Esophagus squamous epithelium (tissue), 5 donors: ENCODE measurements around the gene TPM1. TPM values are rescaled to one million over a fixed set of nuclear protein-coding genes. Genes with fewer than 3 reads are reported as not detected.

Experiments used
- DNase-seq: peaks from one replicate; lab custom pipeline; 2025; lab: John Stamatoyannopoulos, UW
- H3K27ac ChIP-seq, 4 donors: fragments of 200-600 bp; sonication (generic); one replicate each; pipeline ENCODE4 v1.5.1; 2016 to 2019; ENCODE audit warnings: mild to moderate bottlenecking in 1 of 4
- H3K27me3 ChIP-seq, 4 donors: fragments of 200-600 bp; sonication (generic); 1 replicate in 3 of 4; 2 replicates in 1 of 4; pipeline versions ENCODE4 v1.5.1 to v1.6.0; 2017 to 2021; ENCODE audit warnings: antibody characterized with exemption in 1 of 4
- H3K36me3 ChIP-seq, 3 donors: fragments of 200-600 bp; sonication (generic); one replicate each; pipeline ENCODE4 v1.5.1; 2016 to 2019
- H3K4me1 ChIP-seq, 3 donors: fragments of 200-600 bp; sonication (generic); one replicate each; pipeline ENCODE4 v1.5.1; 2017 to 2019
- H3K4me3 ChIP-seq, 4 donors: fragments of 200-600 bp; sonication (generic); 1 replicate in 3 of 4; 2 replicates in 1 of 4; pipeline ENCODE4 v1.5.1; 2016 to 2019; ENCODE audit warnings: mild to moderate bottlenecking in 2 of 4, moderate library complexity in 1 of 4
- H3K9me3 ChIP-seq, 3 donors: fragments of 200-600 bp; sonication (generic); one replicate each; pipeline ENCODE4 v1.5.1; 2016 to 2019
- CTCF ChIP-seq, 6 experiments: fragments of 450-650 bp in 4 of 6; fragments of 200-600 bp in 2 of 6; sonication (generic) in 2 of 6; IDR thresholded peaks; one replicate each; pipeline ENCODE4 v1.5.1; 2016 to 2019; ENCODE audit warnings: antibody characterized with exemption in 6 of 6, mild to moderate bottlenecking in 4 of 6, moderate library complexity in 4 of 6
- POLR2A ChIP-seq, 4 donors: fragments of 450-650 bp; IDR thresholded peaks; one replicate each; pipeline ENCODE4 v1.6.1; 2017; ENCODE audit warnings: antibody characterized with exemption in 4 of 4, mild to moderate bottlenecking in 4 of 4, moderate library complexity in 3 of 4
- WGBS, 2 donors: methylation state at CpG; one replicate each; pipeline ENCODE4 v1.1.5; 2018; 5-methylcytosine and 5-hydroxymethylcytosine counted together
- intact Hi-C: fragments of 100-400 bp; cut with DNase I; formaldehyde crosslinking; loops from one replicate; pipeline ENCODE4 v1.15.0; 2022
- total RNA-seq, 4 donors: library from RNA; depleted of rRNA; stranded (reverse); fragments of >200 nt; gene quantifications; one replicate each; pipeline ENCODE4 v1.1.0, GENCODE V29; 2016
- donor health status: DM: yes; HTN: yes; CAD: no.

The TPM1 gene
- total RNA-seq, 4 donors from 2014 or later, result 44.3 to 680 (median 138) TPM

- TF ChIP-seq CTCF (IDR thresholded peaks at IDR 0.05), result no peak
- Histone ChIP-seq H3K4me3 (peak overlapping the region; percentile 35 to 86 (median 70)), H3K9me3 (no peaks in the 10 kb centered on the region), H3K36me3 (no peaks in the 10 kb centered on the region), H3K4me1 (peaks cover 17 to 35% (median 20%) of the 10 kb centered on the region in 3 donors), H3K27ac (peak overlapping the region in 3 of 4 donors; percentile 83 to 92 (median 85)), H3K27me3 (peaks cover 0 to 63% (median 6%) of the 10 kb centered on the region in 4 donors)
- no peak for DNase-seq
- WGBS, 2 donors, result 71 to 73% methylated on average over 13 to 14 of the region's 14 CpGs
- intact Hi-C loops, result no loop called here
Observed at GRCh38 chr15:63041402-63041973, 1.1 kb upstream of the TPM1 start.

DNA sequence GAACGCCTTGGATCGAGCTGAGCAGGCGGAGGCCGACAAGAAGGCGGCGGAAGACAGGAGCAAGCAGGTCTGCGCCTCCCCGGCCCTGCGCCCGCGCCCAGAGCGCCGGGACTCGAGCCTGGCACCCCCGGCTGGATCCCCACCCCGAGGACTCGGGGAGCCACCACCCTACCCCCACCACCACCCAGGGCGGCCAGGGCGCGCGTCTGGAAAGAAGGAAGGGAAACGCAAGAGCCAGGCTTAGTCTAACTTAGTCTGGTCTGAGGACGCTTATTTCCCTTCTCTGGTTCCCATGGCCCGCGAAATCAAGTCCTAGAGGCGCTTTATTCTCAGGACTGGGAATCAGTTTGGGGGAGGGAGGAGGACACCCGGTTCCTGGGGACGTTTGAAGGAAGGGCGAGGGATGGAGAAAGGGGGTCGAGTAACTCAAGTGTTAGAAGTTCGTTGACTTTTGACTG is 359 bp downstream of the TPM1 start:
- no peak for TF ChIP-seq POLR2A (IDR thresholded peaks at IDR 0.05)
- TF ChIP-seq CTCF (IDR thresholded peaks at IDR 0.05), result no peak
- no peaks in the 10 kb centered on the region for H3K36me3 ChIP-seq
- peak overlapping the region; percentile 66 to 92 (median 86) for H3K27ac ChIP-seq
- H3K9me3 ChIP-seq, result no peaks in the 10 kb centered on the region
- H3K27me3 ChIP-seq, result peaks cover 0 to 77% (median 6%) of the 10 kb centered on the region in 4 donors
- peaks cover 17 to 46% (median 20%) of the 10 kb centered on the region in 3 donors for H3K4me1 ChIP-seq
- H3K4me3 ChIP-seq, result peak overlapping the region; percentile 35 to 86 (median 70)
- DNase-seq, result no peak
- intact Hi-C loops, result no loop called here
- WGBS, 2 donors, result 0 to 1% methylated on average over 4 to 31 of the region's 31 CpGs

DNA sequence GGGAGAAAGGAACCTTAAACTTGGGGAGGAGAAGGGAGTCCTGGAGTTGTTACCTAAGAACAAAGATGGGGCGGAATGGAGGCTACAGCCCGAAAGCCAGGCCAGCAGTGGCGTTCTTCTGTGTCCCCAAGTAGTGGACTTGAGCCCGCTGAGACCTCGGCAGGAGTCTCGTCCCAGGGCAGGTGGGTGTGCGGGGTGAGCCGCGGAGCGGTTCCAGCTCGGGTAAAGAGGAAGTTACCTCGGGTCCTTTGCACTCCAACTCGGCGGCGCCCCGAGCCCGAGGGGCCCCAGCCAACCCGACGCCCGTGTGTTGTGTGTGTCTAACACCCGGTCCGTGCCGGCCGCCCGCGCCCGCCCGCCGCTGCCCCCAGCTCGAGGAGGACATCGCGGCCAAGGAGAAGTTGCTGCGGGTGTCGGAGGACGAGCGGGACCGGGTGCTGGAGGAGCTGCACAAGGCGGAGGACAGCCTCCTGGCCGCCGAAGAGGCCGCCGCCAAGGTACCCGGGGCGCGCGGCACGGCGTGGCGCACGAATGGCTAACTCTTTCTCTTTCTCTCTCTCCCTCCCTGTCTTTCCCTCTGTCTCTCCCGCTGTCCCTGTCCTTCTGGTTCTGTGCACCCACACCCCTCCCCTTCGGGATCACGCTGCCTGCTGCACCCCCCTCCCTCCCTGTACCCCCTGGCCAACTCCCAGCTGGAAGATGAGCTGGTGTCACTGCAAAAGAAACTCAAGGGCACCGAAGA is 959 bp downstream of the TPM1 start:
- H3K9me3 ChIP-seq, result no peaks in the 10 kb centered on the region
- intact Hi-C loops, result no loop called here
- peaks cover 0 to 77% (median 6%) of the 10 kb centered on the region in 4 donors for H3K27me3 ChIP-seq
- H3K27ac ChIP-seq, result peak overlapping the region; percentile 66 to 92 (median 86)
- peak overlapping the region; percentile 35 to 86 (median 70) for H3K4me3 ChIP-seq
- H3K36me3 ChIP-seq, result no peaks in the 10 kb centered on the region
- peaks cover 17 to 47% (median 20%) of the 10 kb centered on the region in 3 donors for H3K4me1 ChIP-seq
- 0% methylated on average over 4 to 27 of the region's 54 CpGs for WGBS, 2 donors
- DNase-seq, result no peak
- TF ChIP-seq CTCF (IDR thresholded peaks at IDR 0.05) (no peak), POLR2A (IDR thresholded peaks at IDR 0.05) (no peak)

DNA sequence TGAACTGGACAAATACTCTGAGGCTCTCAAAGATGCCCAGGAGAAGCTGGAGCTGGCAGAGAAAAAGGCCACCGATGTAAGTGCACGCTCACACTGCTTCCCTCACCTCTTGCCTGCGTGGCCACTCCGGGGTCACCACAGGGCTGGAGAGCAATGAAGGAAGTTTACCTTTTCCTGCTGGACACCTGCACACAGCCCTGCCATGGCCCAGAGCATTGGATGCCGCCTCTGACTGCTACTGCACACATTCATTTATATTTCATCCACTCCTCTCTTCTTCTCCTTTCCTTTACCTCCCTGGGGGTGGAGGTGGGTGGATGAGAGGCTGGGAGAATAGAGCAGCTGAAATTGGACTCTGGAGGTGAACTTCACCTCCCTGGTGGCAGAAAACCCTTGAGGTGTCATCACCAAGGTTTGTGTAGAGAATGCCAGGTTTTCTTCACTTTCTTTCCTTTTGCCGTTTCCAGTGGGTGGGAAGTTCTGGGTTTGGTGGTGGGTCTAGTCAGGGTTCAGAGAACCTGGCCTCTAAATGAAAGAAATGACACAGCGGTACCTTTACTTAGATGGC is 1.6 kb downstream of the TPM1 start:
- Histone ChIP-seq H3K27ac (peak overlapping the region; percentile 66 to 92 (median 86)), H3K9me3 (no peaks in the 10 kb centered on the region), H3K27me3 (peaks cover 0 to 77% (median 6%) of the 10 kb centered on the region in 4 donors), H3K36me3 (no peaks in the 10 kb centered on the region), H3K4me1 (peaks cover 17 to 54% (median 20%) of the 10 kb centered on the region in 3 donors), H3K4me3 (peak overlapping the region; percentile 35 to 86 (median 70))
- intact Hi-C loops, result no loop called here
- DNase-seq, result no peak
- WGBS, 2 donors, result 51 to 62% methylated on average over 6 to 7 of the region's 7 CpGs
- TF ChIP-seq POLR2A (IDR thresholded peaks at IDR 0.05), result no peak
- TF ChIP-seq CTCF (IDR thresholded peaks at IDR 0.05), result no peak
